ENCODE data around the gene CCDC117.
"Not testable (repeated sequence)": the region's sequence is repeated elsewhere in the genome, so short reads cannot be mapped to it uniquely, and the experiment has no call there.

The CCDC117 gene

GRCh38 chr22:28772633-28773460 is at the start of gene CCDC117:
CCDC117 (plus strand) TSS chr22:28772695; CDS start chr22:28772850, 155 bp downstream.
- DNase-seq (ENCODE audit: low spot score) = peak; percentile 98

- DNase-seq (ENCODE audit: low spot score) = no peak
Measured at GRCh38 chr22:28728002-28728401, 44.5 kb upstream of the CCDC117 start.

GRCh38 chr22:28728621-28729313 is 43.7 kb upstream of the CCDC117 start:
- DNase-seq (ENCODE audit: low spot score) = no peak

GRCh38 chr22:28730179-28730578 is 42.3 kb upstream of the CCDC117 start:
- no peak for DNase-seq (ENCODE audit: low spot score)

GRCh38 chr22:28734393-28734792 is 38.1 kb upstream of the CCDC117 start:
- DNase-seq (ENCODE audit: low spot score) = no peak

- no peak for DNase-seq (ENCODE audit: low spot score)
Measured at GRCh38 chr22:28736301-28737155, 36.0 kb upstream of the CCDC117 start.

GRCh38 chr22:28737701-28738100 is 34.8 kb upstream of the CCDC117 start:
- no peak for DNase-seq (ENCODE audit: low spot score)

GRCh38 chr22:28738876-28739275 is 33.6 kb upstream of the CCDC117 start:
- not testable (repeated sequence) for DNase-seq (ENCODE audit: low spot score)

- DNase-seq (ENCODE audit: low spot score) = no peak
Measured at GRCh38 chr22:28741200-28741784, 31.2 kb upstream of the CCDC117 start.

- peak; percentile 99 for DNase-seq (ENCODE audit: low spot score)
Measured at GRCh38 chr22:28741785-28742561, 30.5 kb upstream of the CCDC117 start, which contains the start of the genes CHEK2 and HSCB. CHEK2 (minus strand) TSS chr22:28741820; CDS start chr22:28734721, 7,099 bp downstream. HSCB (plus strand) TSS chr22:28742039; CDS start chr22:28742096, 57 bp downstream.

- DNase-seq (ENCODE audit: low spot score) = no peak
Measured at GRCh38 chr22:28742562-28742962, 29.9 kb upstream of the CCDC117 start.

- no peak for DNase-seq (ENCODE audit: low spot score)
Measured at GRCh38 chr22:28743852-28744251, 28.6 kb upstream of the CCDC117 start.

- no peak for DNase-seq (ENCODE audit: low spot score)
Measured at GRCh38 chr22:28750471-28750881, 22.0 kb upstream of the CCDC117 start.

GRCh38 chr22:28754512-28754911 is 18.0 kb upstream of the CCDC117 start:
- not testable (repeated sequence) for DNase-seq (ENCODE audit: low spot score)

- no peak for DNase-seq (ENCODE audit: low spot score)
Measured at GRCh38 chr22:28759861-28760560, 12.5 kb upstream of the CCDC117 start.

- no peak for DNase-seq (ENCODE audit: low spot score)
Measured at GRCh38 chr22:28761449-28761755, 11.1 kb upstream of the CCDC117 start.

GRCh38 chr22:28762000-28762399 is 10.5 kb upstream of the CCDC117 start:
- not testable (repeated sequence) for DNase-seq (ENCODE audit: low spot score)

- no peak for DNase-seq (ENCODE audit: low spot score)
Measured at GRCh38 chr22:28766628-28767027, 5.9 kb upstream of the CCDC117 start.

- DNase-seq (ENCODE audit: low spot score) = no peak
Measured at GRCh38 chr22:28768701-28769393, 3.6 kb upstream of the CCDC117 start.

All from Ammon's horn (tissue), 1 donor.